Uterus (tissue), 2 donors: ENCODE data around the gene OTOG.

Experiments used
- POLR2A ChIP-seq, 2 donors: fragments of 450-650 bp; IDR thresholded peaks; one replicate each; pipeline ENCODE4 v1.6.1; 2016; ENCODE audit warnings: antibody characterized with exemption in 2 of 2, mild to moderate bottlenecking in 1 of 2, moderate library complexity in 1 of 2
- TF ChIP-seq, protein P1 (sequence below), 4 experiments: fragments of 200-600 bp in 2 of 4; fragments of 450-650 bp in 2 of 4; sonication (generic) in 2 of 4; IDR thresholded peaks; one replicate each; pipeline ENCODE4 v1.5.1; 2016 to 2019; ENCODE audit warnings: antibody characterized with exemption in 4 of 4, mild to moderate bottlenecking in 2 of 4, moderate library complexity in 1 of 4

DNA sequence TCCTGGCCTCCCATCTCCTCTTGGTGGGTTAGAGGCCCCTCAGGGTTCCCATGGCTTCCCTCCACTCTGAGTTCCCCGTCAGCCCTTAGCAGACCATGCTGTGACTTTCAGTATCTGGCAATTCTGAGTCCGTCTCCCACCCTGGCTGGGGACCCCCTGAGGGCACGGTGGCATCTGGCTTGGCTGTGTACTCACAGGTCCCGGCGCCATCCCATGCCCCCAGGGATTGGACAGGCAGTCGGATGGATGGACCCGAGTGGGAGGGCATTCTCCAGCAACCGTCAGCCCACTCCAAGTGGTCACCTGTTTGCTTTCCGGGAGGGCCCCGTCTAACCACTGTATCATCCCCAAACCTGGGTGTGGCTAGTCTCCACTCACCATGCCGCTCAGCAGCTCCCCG lies 46.4 kb upstream of the OTOG start:
- TF ChIP-seq, protein P1, sequence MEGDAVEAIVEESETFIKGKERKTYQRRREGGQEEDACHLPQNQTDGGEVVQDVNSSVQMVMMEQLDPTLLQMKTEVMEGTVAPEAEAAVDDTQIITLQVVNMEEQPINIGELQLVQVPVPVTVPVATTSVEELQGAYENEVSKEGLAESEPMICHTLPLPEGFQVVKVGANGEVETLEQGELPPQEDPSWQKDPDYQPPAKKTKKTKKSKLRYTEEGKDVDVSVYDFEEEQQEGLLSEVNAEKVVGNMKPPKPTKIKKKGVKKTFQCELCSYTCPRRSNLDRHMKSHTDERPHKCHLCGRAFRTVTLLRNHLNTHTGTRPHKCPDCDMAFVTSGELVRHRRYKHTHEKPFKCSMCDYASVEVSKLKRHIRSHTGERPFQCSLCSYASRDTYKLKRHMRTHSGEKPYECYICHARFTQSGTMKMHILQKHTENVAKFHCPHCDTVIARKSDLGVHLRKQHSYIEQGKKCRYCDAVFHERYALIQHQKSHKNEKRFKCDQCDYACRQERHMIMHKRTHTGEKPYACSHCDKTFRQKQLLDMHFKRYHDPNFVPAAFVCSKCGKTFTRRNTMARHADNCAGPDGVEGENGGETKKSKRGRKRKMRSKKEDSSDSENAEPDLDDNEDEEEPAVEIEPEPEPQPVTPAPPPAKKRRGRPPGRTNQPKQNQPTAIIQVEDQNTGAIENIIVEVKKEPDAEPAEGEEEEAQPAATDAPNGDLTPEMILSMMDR (IDR thresholded peaks at IDR 0.05) = no peak
- no peak for TF ChIP-seq POLR2A (IDR thresholded peaks at IDR 0.05)
